Right lobe of liver (tissue), 4 donors: ENCODE measurements around the gene SLX1A.

Experiments used
- POLR2A ChIP-seq: fragments of 450-650 bp; IDR thresholded peaks from one replicate; pipeline ENCODE4 v1.6.1; 2017; ENCODE audit warnings: antibody characterized with exemption, mild to moderate bottlenecking
- TF ChIP-seq, protein P1 (sequence below), 4 donors: fragments of 200-600 bp in 3 of 4; fragments of 450-650 bp in 1 of 4; IDR thresholded peaks; one replicate each; pipeline versions ENCODE4 v1.5.1 to v1.8.0; 2016 to 2022; ENCODE audit warnings: antibody characterized with exemption in 4 of 4, mild to moderate bottlenecking in 2 of 4
- donor health status: DM: no; HTN: no; CAD: no.
- donor health status: DM: no; HTN: no; CAD: no.
- donor health status: DM: no; HTN: yes; CAD: no.

DNA sequence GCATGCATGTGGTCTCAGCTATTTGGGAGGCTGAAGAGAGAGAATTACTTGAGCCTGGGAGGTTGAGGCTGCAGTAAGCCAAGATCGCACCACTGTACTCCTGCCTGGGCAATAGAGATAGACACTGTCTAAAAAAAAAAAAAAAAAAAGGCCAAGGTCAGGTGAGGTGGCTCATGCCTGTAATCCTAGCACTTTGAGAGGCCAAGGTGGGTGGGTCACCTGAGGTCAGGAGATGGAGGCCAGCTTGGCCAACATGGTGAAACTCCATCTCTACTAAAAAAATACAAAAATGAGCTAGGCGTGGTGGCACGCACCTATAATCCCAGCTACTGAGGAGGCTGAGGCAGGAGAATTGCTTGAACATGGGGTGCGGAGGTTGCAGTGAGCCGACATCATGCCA is 38.5 kb upstream of the SLX1A start:
- TF ChIP-seq, protein P1, sequence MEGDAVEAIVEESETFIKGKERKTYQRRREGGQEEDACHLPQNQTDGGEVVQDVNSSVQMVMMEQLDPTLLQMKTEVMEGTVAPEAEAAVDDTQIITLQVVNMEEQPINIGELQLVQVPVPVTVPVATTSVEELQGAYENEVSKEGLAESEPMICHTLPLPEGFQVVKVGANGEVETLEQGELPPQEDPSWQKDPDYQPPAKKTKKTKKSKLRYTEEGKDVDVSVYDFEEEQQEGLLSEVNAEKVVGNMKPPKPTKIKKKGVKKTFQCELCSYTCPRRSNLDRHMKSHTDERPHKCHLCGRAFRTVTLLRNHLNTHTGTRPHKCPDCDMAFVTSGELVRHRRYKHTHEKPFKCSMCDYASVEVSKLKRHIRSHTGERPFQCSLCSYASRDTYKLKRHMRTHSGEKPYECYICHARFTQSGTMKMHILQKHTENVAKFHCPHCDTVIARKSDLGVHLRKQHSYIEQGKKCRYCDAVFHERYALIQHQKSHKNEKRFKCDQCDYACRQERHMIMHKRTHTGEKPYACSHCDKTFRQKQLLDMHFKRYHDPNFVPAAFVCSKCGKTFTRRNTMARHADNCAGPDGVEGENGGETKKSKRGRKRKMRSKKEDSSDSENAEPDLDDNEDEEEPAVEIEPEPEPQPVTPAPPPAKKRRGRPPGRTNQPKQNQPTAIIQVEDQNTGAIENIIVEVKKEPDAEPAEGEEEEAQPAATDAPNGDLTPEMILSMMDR (IDR thresholded peaks at IDR 0.05): no peak
- TF ChIP-seq POLR2A: no peak
